Measurements from ENCODE around the gene ZBTB45.

Gene ZBTB45

DNA sequence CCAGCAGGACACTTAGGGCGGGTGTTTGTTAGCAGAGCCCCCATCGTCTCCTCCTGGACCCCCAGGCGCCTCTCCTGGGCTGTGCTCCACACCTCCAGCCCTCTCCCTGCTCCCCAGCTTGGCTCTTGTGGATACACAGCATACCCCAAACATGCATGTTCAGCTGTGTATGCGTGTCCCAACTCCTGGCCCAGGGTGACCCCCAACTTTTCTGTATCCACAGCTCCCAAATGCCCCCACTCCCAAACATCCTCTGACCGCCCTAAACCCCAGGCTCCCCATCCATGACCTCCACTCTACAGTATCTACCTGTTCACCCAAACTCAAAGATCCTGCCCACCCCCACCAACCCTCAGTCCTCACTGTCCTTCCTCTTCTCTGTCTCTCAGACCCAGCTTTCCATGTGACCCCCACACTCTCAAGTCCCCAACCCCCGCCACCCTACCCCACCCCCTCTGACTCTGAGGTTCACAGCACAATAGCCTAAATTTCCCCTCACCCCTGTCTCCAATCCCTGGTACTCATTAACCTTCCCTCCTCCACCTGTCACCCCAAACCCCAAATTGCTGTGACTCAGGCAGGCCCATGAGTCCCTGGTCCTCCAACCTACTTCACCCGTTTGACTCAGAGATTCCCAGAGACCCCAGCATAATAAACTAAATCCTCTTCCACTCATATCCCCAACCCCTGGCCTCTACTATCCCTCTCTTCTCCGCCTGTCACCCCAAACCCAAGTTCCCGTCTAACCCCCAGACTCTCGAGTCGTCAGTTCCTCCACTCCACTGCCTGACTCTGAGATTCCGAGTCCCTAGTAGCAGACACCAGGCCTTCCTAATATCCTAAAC is 37.8 kb upstream of the ZBTB45 start:
- Histone ChIP-seq H3K4me3 (peak overlapping the region; percentile 70), H3K27ac (peak overlapping the region; percentile 87 to 91)
- no peak for TF ChIP-seq CTCF (IDR thresholded peaks at IDR 0.05)
- DNase-seq (ENCODE audit: low spot score), result peak; percentile 73

- Histone ChIP-seq H3K4me3 (peak overlapping the region; percentile 70), H3K27ac (peak overlapping the region; percentile 87 to 91)
- no peak for DNase-seq (ENCODE audit: low spot score)
- no peak for TF ChIP-seq CTCF (IDR thresholded peaks at IDR 0.05)
These were observed 37.1 kb upstream of the ZBTB45 start for GRCh38 chr19:58556622-58557220.

GRCh38 chr19:58555920-58556621 is 36.5 kb upstream of the ZBTB45 start:
- Histone ChIP-seq H3K4me3 (no peak overlapping the region), H3K27ac (peak overlapping the region; percentile 40 to 95)
- TF ChIP-seq CTCF (IDR thresholded peaks at IDR 0.05), result no peak
- DNase-seq (ENCODE audit: low spot score), result no peak

DNA sequence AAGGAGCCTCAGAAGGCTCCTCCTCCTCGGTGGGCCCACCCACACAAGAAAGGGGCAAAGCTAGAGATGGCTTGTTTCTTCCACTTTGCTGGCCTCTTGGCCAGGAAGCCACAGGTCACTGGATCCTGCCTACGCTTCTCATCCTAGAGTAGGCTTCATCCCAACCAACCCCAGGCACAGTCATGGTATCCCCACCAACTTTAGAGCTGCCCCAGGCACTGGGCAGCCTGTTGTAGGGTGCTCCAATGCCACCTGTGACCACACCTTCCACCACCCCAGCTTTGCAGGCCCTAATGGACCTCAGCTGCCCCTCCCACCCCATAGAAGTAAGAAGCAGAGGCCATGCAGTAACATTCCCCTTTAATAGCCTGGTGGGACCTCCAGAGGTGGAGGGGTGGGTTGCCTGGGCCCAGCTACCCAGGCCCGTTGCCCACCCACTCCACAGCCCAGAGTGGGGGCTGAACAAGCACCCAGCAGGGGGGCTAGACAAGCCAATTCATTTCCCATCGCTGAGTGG is 35.8 kb upstream of the ZBTB45 start:
- DNase-seq (ENCODE audit: low spot score), result no peak
- Histone ChIP-seq H3K27ac (peak overlapping the region; percentile 94 to 95), H3K4me3 (peak overlapping the region; percentile 86)
- TF ChIP-seq CTCF (IDR thresholded peaks at IDR 0.05), result no peak

GRCh38 chr19:58554494-58555368 is 35.1 kb upstream of the ZBTB45 start, which contains the start of gene CHMP2A:
CHMP2A (minus strand) TSS chr19:58555105; CDS start chr19:58554212, 893 bp downstream.
- no peak for TF ChIP-seq CTCF (IDR thresholded peaks at IDR 0.05)
- peak; percentile 99 for DNase-seq (ENCODE audit: low spot score)
- H3K4me3 ChIP-seq, result peak within 1 kb of the TSS; percentile 86
- peak within 1 kb of the TSS; percentile 94 to 95 for H3K27ac ChIP-seq

DNA sequence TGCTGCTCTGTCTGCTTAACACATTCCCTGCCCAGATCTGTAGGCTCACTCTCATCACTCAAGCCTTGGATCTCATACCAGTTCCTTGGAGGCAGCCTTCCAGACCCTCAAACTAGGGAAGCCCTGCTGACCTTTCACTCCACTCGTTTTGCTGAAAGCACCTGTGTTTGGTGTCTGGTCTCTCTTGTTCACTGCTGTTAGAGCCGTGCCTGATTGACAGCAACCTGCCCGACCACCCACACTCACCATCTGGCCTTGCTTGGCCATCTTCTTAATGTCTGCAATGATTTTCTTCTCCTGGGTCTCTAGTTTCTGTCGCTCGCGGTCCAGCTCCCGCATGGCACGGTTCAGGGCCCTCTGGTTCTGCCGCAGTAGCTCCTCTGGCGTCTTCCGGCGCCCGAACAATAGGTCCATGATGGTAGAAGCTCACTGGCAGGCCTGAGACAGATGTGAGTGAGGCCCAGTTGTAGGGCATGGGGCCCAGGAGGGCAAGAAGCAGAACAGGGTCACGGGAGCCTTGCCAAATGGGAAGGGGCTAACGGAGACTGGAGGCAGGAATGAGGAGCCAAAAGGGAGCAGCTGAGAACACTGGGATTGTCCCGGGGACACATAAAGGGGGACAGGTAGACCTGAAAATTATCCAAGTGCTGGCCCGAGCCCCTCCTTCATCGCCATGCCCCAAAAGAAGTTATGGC is 34.3 kb upstream of the ZBTB45 start:
- Histone ChIP-seq H3K27ac (peak overlapping the region; percentile 94 to 95), H3K4me3 (peak overlapping the region; percentile 86)
- no peak for TF ChIP-seq CTCF (IDR thresholded peaks at IDR 0.05)
- DNase-seq (ENCODE audit: low spot score), result peak; percentile 75
